ENCODE measurements around the gene CCND2. TPM values are rescaled to one million over a fixed set of nuclear protein-coding genes. Genes with fewer than 3 reads are reported as not detected.

CCND2 gene
- total and polyA plus RNA-seq, 5 donors from 2014 or later: 51.8 to 206 (median 65.7) TPM

DNA sequence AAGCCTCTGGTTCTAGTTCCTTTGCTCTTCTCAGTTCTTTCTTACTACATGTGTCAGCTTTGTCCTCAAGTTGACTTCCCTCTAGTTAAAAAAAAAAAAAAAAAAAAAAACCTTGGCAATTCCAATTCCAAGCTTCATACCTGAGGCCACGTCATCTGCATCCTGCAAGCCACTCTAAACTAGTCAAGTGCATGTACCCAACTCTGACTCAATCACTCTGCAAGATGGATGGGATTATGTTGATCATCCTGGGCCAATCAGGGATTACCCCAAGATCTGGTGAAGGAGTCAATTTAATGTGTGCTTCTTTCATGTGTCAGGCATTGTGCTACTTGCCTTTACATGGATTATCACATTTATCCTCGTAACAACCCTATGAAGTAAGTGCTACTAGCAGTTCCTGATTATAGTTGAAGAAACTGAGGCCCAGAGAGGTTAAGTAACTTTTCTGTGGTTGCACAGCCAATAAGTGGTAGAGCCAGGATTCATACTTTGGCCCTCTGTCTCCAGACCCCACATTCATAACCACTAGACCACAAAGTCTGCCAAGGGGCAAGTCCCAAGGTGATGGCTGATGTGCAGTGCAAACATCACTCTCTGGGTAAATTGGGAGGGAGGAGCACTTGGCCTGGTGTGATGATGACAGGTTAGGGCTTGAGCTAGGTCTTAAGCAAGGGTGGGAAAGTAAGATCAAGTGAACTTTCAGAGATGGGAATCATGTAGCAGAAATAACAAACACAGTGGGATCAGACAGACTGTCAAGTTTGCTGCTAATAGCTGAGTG lies 17.3 kb upstream of the CCND2 start:
- H3K4me3 Mint-ChIP-seq: no peak overlapping the region
- H3K27me3 Mint-ChIP-seq: peaks cover 9% of the 10 kb centered on the region
- no peaks in the 10 kb centered on the region for H3K36me3 Mint-ChIP-seq
- Histone ChIP-seq H3K4me1 (ENCODE audit: control insufficient read depth, insufficient read depth, low read length, poor library complexity, severe bottlenecking) (peaks cover 3% of the 10 kb centered on the region), H3K36me3 (ENCODE audit: control insufficient read depth, insufficient read depth, low read length) (no peaks in the 10 kb centered on the region), H3K4me3 (ENCODE audit: low read depth, low read length) (no peak overlapping the region), H3K27me3 (ENCODE audit: control insufficient read depth, insufficient read depth, low read length) (no peaks in the 10 kb centered on the region), H3K9me3 (ENCODE audit: control insufficient read depth in 2 of 2, low read length in 2 of 2) (no peaks in the 10 kb centered on the region), H3K27ac (ENCODE audit: insufficient read depth, low read length, poor library complexity, severe bottlenecking) (no peak overlapping the region)
- no peak overlapping the region for H3K27ac Mint-ChIP-seq
- H3K9me3 Mint-ChIP-seq: peaks cover 0 to 2% (median 0%) of the 10 kb centered on the region in 7 donors
- peaks cover 0 to 4% (median 2%) of the 10 kb centered on the region in 4 donors for H3K4me1 Mint-ChIP-seq
- ATAC-seq (ENCODE audit: low read depth in 2 of 2) (no peak), DNase-seq (no peak)

DNA sequence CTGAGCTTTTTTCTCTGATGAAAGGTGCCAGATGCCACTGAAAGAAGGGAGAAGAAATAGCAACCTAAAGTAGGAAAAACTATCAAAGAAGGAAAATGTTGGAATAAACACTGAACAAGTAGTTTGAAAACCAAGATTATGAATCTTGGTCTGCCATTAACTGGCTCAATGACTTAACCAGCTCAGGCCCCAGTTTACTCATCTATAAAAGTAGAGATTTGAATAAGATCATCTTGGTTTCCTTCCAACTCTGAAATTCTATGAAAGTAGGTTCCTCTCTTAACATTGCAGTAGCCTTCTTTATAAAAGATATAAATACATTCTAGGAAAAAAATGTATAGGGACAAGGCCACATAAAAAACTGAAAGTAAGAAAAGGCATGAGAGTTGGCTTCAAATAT lies 16.1 kb upstream of the CCND2 start:
- no peak for DNase-seq
- Histone ChIP-seq H3K36me3 (ENCODE audit: control insufficient read depth, insufficient read depth, low read length) (no peaks in the 10 kb centered on the region), H3K9me3 (ENCODE audit: control insufficient read depth in 2 of 2, low read length in 2 of 2) (no peaks in the 10 kb centered on the region), H3K27ac (ENCODE audit: insufficient read depth, low read length, poor library complexity, severe bottlenecking) (no peak overlapping the region), H3K27me3 (ENCODE audit: control insufficient read depth, insufficient read depth, low read length) (no peaks in the 10 kb centered on the region), H3K4me3 (ENCODE audit: low read depth, low read length) (no peak overlapping the region), H3K4me1 (ENCODE audit: control insufficient read depth, insufficient read depth, low read length, poor library complexity, severe bottlenecking) (no peaks in the 10 kb centered on the region)
- Mint-ChIP-seq H3K4me1 (no peaks in the 10 kb centered on the region), H3K27ac (no peak overlapping the region), H3K9me3 (peaks cover 0 to 2% (median 0%) of the 10 kb centered on the region in 7 donors), H3K36me3 (no peaks in the 10 kb centered on the region), H3K4me3 (no peak overlapping the region), H3K27me3 (peaks cover 11% of the 10 kb centered on the region)
- no peak for ATAC-seq (ENCODE audit: low read depth in 2 of 2)

GRCh38 chr12:4259099-4259498 lies 14.5 kb upstream of the CCND2 start:
- no peaks in the 10 kb centered on the region for H3K4me1 ChIP-seq (ENCODE audit: control insufficient read depth, insufficient read depth, low read length, poor library complexity, severe bottlenecking)
- H3K36me3 ChIP-seq (ENCODE audit: control insufficient read depth, insufficient read depth, low read length): no peaks in the 10 kb centered on the region
- H3K27ac ChIP-seq (ENCODE audit: insufficient read depth, low read length, poor library complexity, severe bottlenecking): no peak overlapping the region
- no peak overlapping the region for H3K4me3 ChIP-seq (ENCODE audit: low read depth, low read length)
- Mint-ChIP-seq H3K4me1 (no peaks in the 10 kb centered on the region), H3K36me3 (no peaks in the 10 kb centered on the region), H3K4me3 (no peak overlapping the region), H3K27ac (no peak overlapping the region), H3K9me3 (peaks cover 0 to 2% (median 0%) of the 10 kb centered on the region in 7 donors), H3K27me3 (peaks cover 22% of the 10 kb centered on the region)
- ATAC-seq (ENCODE audit: low read depth in 2 of 2): no peak
- H3K27me3 ChIP-seq (ENCODE audit: control insufficient read depth, insufficient read depth, low read length): no peaks in the 10 kb centered on the region
- H3K9me3 ChIP-seq (ENCODE audit: control insufficient read depth in 2 of 2, low read length in 2 of 2): no peaks in the 10 kb centered on the region
- no peak for DNase-seq

GRCh38 chr12:4261655-4262054 lies 11.9 kb upstream of the CCND2 start:
- ATAC-seq (ENCODE audit: low read depth in 2 of 2): no peak
- peaks cover 31% of the 10 kb centered on the region for H3K27me3 Mint-ChIP-seq
- no peaks in the 10 kb centered on the region for H3K36me3 Mint-ChIP-seq
- H3K27ac Mint-ChIP-seq: no peak overlapping the region
- DNase-seq: no peak
- no peaks in the 10 kb centered on the region for H3K4me1 ChIP-seq (ENCODE audit: control insufficient read depth, insufficient read depth, low read length, poor library complexity, severe bottlenecking)
- H3K9me3 ChIP-seq (ENCODE audit: control insufficient read depth in 2 of 2, low read length in 2 of 2): no peaks in the 10 kb centered on the region
- no peak overlapping the region for H3K27ac ChIP-seq (ENCODE audit: insufficient read depth, low read length, poor library complexity, severe bottlenecking)
- H3K4me1 Mint-ChIP-seq: no peaks in the 10 kb centered on the region
- H3K36me3 ChIP-seq (ENCODE audit: control insufficient read depth, insufficient read depth, low read length): no peaks in the 10 kb centered on the region
- no peak overlapping the region for H3K4me3 ChIP-seq (ENCODE audit: low read depth, low read length)
- H3K27me3 ChIP-seq (ENCODE audit: control insufficient read depth, insufficient read depth, low read length): no peaks in the 10 kb centered on the region
- no peak overlapping the region for H3K4me3 Mint-ChIP-seq
- H3K9me3 Mint-ChIP-seq: peaks cover 0 to 2% (median 0%) of the 10 kb centered on the region in 7 donors

GRCh38 chr12:4265280-4265679 lies 8.3 kb upstream of the CCND2 start:
- no peak overlapping the region for H3K4me3 ChIP-seq (ENCODE audit: low read depth, low read length)
- Mint-ChIP-seq H3K4me1 (peaks cover 0 to 8% (median 5%) of the 10 kb centered on the region in 4 donors), H3K27ac (no peak overlapping the region), H3K9me3 (no peaks in the 10 kb centered on the region), H3K27me3 (peaks cover 41% of the 10 kb centered on the region), H3K4me3 (peak overlapping the region in 2 of 4 donors; percentile 40 to 58), H3K36me3 (no peaks in the 10 kb centered on the region)
- ATAC-seq (ENCODE audit: low read depth in 2 of 2) (no peak), DNase-seq (no peak)
- no peaks in the 10 kb centered on the region for H3K27me3 ChIP-seq (ENCODE audit: control insufficient read depth, insufficient read depth, low read length)
- no peak overlapping the region for H3K27ac ChIP-seq (ENCODE audit: insufficient read depth, low read length, poor library complexity, severe bottlenecking)
- H3K36me3 ChIP-seq (ENCODE audit: control insufficient read depth, insufficient read depth, low read length): no peaks in the 10 kb centered on the region
- H3K4me1 ChIP-seq (ENCODE audit: control insufficient read depth, insufficient read depth, low read length, poor library complexity, severe bottlenecking): peaks cover 16% of the 10 kb centered on the region
- H3K9me3 ChIP-seq (ENCODE audit: control insufficient read depth in 2 of 2, low read length in 2 of 2): no peaks in the 10 kb centered on the region

- no peak overlapping the region for H3K27ac ChIP-seq (ENCODE audit: insufficient read depth, low read length, poor library complexity, severe bottlenecking)
- H3K4me1 ChIP-seq (ENCODE audit: control insufficient read depth, insufficient read depth, low read length, poor library complexity, severe bottlenecking): peaks cover 29% of the 10 kb centered on the region
- no peak for DNase-seq
- peaks cover 4 to 17% (median 9%) of the 10 kb centered on the region in 4 donors for H3K4me1 Mint-ChIP-seq
- no peak overlapping the region for H3K4me3 ChIP-seq (ENCODE audit: low read depth, low read length)
- no peaks in the 10 kb centered on the region for H3K27me3 ChIP-seq (ENCODE audit: control insufficient read depth, insufficient read depth, low read length)
- no peak for ATAC-seq (ENCODE audit: low read depth in 2 of 2)
- peak overlapping the region in 1 of 3 donors; percentile 2 for H3K27ac Mint-ChIP-seq
- H3K4me3 Mint-ChIP-seq: peak overlapping the region in 1 of 4 donors; percentile 96
- no peaks in the 10 kb centered on the region for H3K36me3 Mint-ChIP-seq
- peaks cover 0 to 3% (median 0%) of the 10 kb centered on the region in 7 donors for H3K9me3 Mint-ChIP-seq
- no peaks in the 10 kb centered on the region for H3K9me3 ChIP-seq (ENCODE audit: control insufficient read depth in 2 of 2, low read length in 2 of 2)
- no peaks in the 10 kb centered on the region for H3K36me3 ChIP-seq (ENCODE audit: control insufficient read depth, insufficient read depth, low read length)
- H3K27me3 Mint-ChIP-seq: peaks cover 48% of the 10 kb centered on the region
These were observed 6.6 kb upstream of the CCND2 start for GRCh38 chr12:4266990-4267389.

- no peak for ATAC-seq (ENCODE audit: low read depth in 2 of 2)
- no peak overlapping the region for H3K27ac ChIP-seq (ENCODE audit: insufficient read depth, low read length, poor library complexity, severe bottlenecking)
These were observed 5.7 kb upstream of the CCND2 start for GRCh38 chr12:4267704-4268328.

More at GRCh38 chr12:4267704-4268328, 5.7 kb upstream of the CCND2 start:
- Histone ChIP-seq H3K9me3 (ENCODE audit: control insufficient read depth in 2 of 2, low read length in 2 of 2) (no peaks in the 10 kb centered on the region), H3K4me3 (ENCODE audit: low read depth, low read length) (peak overlapping the region; percentile 81), H3K27me3 (ENCODE audit: control insufficient read depth, insufficient read depth, low read length) (no peaks in the 10 kb centered on the region), H3K36me3 (ENCODE audit: control insufficient read depth, insufficient read depth, low read length) (no peaks in the 10 kb centered on the region), H3K4me1 (ENCODE audit: control insufficient read depth, insufficient read depth, low read length, poor library complexity, severe bottlenecking) (peaks cover 36% of the 10 kb centered on the region)
- peaks cover 4 to 18% (median 12%) of the 10 kb centered on the region in 4 donors for H3K4me1 Mint-ChIP-seq
- H3K27me3 Mint-ChIP-seq: peaks cover 42% of the 10 kb centered on the region
- H3K4me3 Mint-ChIP-seq: peak overlapping the region; percentile 71 to 99 (median 98)
- no peaks in the 10 kb centered on the region for H3K36me3 Mint-ChIP-seq
- DNase-seq: no peak
- H3K9me3 Mint-ChIP-seq: peaks cover 0 to 3% (median 0%) of the 10 kb centered on the region in 7 donors
- H3K27ac Mint-ChIP-seq: peak overlapping the region in 1 of 3 donors; percentile 99
